ENCODE results near the gene IZUMO1. TPM values are rescaled to one million over a fixed set of nuclear protein-coding genes. Genes with fewer than 3 reads are reported as not detected.
A peak's percentile ranks its signal among the peaks of the same experiment; 100 is the strongest.

Gene IZUMO1
- total and polyA plus RNA-seq, 2 of the 13 experiments (the other 11 are each of a cell fraction or from before 2014, with no cell fraction given) = 0.07 to 0.22 TPM

DNA sequence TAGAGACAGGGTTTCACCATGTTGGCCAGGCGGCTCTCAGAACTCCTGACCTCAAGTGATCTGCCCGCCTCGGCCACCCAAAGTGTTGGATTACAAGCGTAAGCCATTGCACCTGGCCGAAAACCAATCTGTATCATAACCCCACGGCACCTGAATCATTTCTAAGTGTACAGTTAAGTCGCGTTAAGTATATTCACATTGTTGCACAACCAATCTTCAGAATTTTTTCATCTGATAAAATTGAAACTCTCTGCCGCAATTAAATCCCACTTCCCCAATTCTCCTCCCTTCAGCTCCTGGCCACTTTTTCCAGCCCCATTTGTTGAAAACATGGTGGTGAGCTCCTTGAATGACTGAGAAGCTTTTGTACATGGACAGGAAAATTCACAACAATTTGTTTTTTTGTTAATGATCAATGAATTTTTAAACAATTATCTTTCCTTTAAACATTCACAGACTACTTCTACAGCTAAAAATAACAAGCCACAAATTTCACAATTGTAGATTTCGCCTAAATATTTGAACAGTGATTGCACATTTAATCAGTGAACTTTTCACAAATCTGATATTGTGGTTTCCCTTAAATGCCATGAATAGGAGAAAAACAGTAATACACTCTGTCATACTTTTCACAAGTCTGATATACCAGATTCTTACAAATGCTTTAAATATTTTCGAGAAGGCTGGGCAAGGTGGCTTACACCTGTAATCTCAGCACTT is 22.4 kb upstream of the IZUMO1 start (continued):
- TF ChIP-seq, protein P1, sequence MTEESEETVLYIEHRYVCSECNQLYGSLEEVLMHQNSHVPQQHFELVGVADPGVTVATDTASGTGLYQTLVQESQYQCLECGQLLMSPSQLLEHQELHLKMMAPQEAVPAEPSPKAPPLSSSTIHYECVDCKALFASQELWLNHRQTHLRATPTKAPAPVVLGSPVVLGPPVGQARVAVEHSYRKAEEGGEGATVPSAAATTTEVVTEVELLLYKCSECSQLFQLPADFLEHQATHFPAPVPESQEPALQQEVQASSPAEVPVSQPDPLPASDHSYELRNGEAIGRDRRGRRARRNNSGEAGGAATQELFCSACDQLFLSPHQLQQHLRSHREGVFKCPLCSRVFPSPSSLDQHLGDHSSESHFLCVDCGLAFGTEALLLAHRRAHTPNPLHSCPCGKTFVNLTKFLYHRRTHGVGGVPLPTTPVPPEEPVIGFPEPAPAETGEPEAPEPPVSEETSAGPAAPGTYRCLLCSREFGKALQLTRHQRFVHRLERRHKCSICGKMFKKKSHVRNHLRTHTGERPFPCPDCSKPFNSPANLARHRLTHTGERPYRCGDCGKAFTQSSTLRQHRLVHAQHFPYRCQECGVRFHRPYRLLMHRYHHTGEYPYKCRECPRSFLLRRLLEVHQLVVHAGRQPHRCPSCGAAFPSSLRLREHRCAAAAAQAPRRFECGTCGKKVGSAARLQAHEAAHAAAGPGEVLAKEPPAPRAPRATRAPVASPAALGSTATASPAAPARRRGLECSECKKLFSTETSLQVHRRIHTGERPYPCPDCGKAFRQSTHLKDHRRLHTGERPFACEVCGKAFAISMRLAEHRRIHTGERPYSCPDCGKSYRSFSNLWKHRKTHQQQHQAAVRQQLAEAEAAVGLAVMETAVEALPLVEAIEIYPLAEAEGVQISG (CRISPR knock-in tag; IDR thresholded peaks at IDR 0.05) = no peak
- TF ChIP-seq FOXP1 (IDR thresholded peaks at IDR 0.05) (no peak), FOXP1 (CRISPR knock-in tag; IDR thresholded peaks at IDR 0.05) (peak; percentile 54; the same call in 1 of the 2 replicates), ZNF713 (CRISPR knock-in tag; IDR thresholded peaks at IDR 0.05) (no peak), ZNF644 (CRISPR knock-in tag; IDR thresholded peaks at IDR 0.05; ENCODE audit: low read depth) (peak; percentile 66; the same call in 1 of the 2 replicates), HNF4G (IDR thresholded peaks at IDR 0.05; ENCODE audit: borderline replicate concordance, low read depth, low read length) (no peak), HNF4G (CRISPR knock-in tag; IDR thresholded peaks at IDR 0.05; ENCODE audit: borderline replicate concordance, low read depth) (no peak), GATAD2A (CRISPR knock-in tag; IDR thresholded peaks at IDR 0.05) (peak; percentile 74), ZGPAT (CRISPR knock-in tag; IDR thresholded peaks at IDR 0.05) (0 out of 2 replicates have a peak, but pooled peaks have one; percentile 28), PAXIP1 (CRISPR knock-in tag; conservative IDR thresholded peaks at IDR 0.05) (peak; percentile 53), ZBTB43 (CRISPR knock-in tag; conservative IDR thresholded peaks at IDR 0.05) (0 out of 2 replicates have a peak, but pooled peaks have one; percentile 25)
- TF ChIP-seq, protein P2, sequence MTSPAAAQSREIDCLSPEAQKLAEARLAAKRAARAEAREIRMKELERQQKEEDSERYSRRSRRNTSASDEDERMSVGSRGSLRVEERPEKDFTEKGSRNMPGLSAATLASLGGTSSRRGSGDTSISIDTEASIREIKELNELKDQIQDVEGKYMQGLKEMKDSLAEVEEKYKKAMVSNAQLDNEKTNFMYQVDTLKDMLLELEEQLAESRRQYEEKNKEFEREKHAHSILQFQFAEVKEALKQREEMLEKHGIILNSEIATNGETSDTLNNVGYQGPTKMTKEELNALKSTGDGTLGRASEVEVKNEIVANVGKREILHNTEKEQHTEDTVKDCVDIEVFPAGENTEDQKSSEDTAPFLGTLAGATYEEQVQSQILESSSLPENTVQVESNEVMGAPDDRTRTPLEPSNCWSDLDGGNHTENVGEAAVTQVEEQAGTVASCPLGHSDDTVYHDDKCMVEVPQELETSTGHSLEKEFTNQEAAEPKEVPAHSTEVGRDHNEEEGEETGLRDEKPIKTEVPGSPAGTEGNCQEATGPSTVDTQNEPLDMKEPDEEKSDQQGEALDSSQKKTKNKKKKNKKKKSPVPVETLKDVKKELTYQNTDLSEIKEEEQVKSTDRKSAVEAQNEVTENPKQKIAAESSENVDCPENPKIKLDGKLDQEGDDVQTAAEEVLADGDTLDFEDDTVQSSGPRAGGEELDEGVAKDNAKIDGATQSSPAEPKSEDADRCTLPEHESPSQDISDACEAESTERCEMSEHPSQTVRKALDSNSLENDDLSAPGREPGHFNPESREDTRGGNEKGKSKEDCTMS (CRISPR knock-in tag; conservative IDR thresholded peaks at IDR 0.05) = no peak

All from HepG2 (cell line).